Common myeloid progenitor, CD34-positive (primary cell): ENCODE measurements around the gene LBR.

ENCODE experiments used
- CTCF ChIA-PET: fragments of 350-600 bp; sonication (Branson Sonifier 250); formaldehyde crosslinking; loops from one replicate; lab custom pipeline; 2021; ENCODE audit warnings: antibody characterized with exemption; lab: Charles Lee
- POLR2A ChIA-PET: fragments of 350-600 bp; sonication (Branson Sonifier 250); formaldehyde crosslinking; loops from one replicate; lab custom pipeline; 2021; ENCODE audit warnings: antibody characterized with exemption; lab: Charles Lee
- DNase-seq, 3 donors: peaks; one replicate each; pipeline versions ENCODE4 v3.0.0 to v3.0.0-alpha.2; 2013
- H3K27ac ChIP-seq, 2 experiments: 1 replicate in 1 of 2; 2 replicates in 1 of 2; pipeline ENCODE4 v1.7.0; 2013; ENCODE audit warnings: inconsistent platforms in 2 of 2, low read length in 2 of 2, mild to moderate bottlenecking in 2 of 2, low read depth in 1 of 2, moderate library complexity in 1 of 2; ENCODE audit not compliant: severe bottlenecking in 2 of 2, insufficient read depth in 1 of 2, poor library complexity in 1 of 2
- H3K27me3 ChIP-seq, 5 experiments: replicated peaks in 2 of 5; 1 replicate in 3 of 5; 2 replicates in 2 of 5; pipeline versions ENCODE4 v1.6.1 to v1.7.0; 2013; ENCODE audit warnings: low read length in 4 of 5, mild to moderate bottlenecking in 2 of 5, moderate library complexity in 2 of 5, inconsistent platforms in 1 of 5; ENCODE audit not compliant: insufficient read depth in 5 of 5, control insufficient read depth in 4 of 5
- H3K36me3 ChIP-seq, 4 experiments: 1 replicate in 2 of 4; 2 replicates in 2 of 4; pipeline versions ENCODE4 v1.6.1 to v1.7.0; 2013; ENCODE audit warnings: low read length in 3 of 4, control low read depth in 1 of 4, mild to moderate bottlenecking in 1 of 4; ENCODE audit not compliant: control insufficient read depth in 4 of 4, insufficient read depth in 4 of 4
- H3K4me1 ChIP-seq, 4 experiments: 1 replicate in 3 of 4; 2 replicates in 1 of 4; pipeline versions ENCODE4 v1.6.1 to v1.7.1; 2013; ENCODE audit warnings: low read length in 3 of 4, mild to moderate bottlenecking in 3 of 4, control low read depth in 1 of 4, inconsistent platforms in 1 of 4, moderate library complexity in 1 of 4; ENCODE audit not compliant: control insufficient read depth in 4 of 4, insufficient read depth in 4 of 4; ENCODE audit errors: control extremely low read depth in 1 of 4
- H3K4me3 ChIP-seq, 7 experiments: 1 replicate in 4 of 7; 2 replicates in 3 of 7; pipeline versions ENCODE4 v1.5.1 to v1.7.0; 2013; ENCODE audit warnings: mild to moderate bottlenecking in 7 of 7, low read length in 6 of 7, moderate library complexity in 6 of 7, inconsistent platforms in 2 of 7, low read depth in 2 of 7, control low read depth in 1 of 7; ENCODE audit not compliant: insufficient read depth in 4 of 7, control insufficient read depth in 1 of 7; ENCODE audit errors: extremely low read depth in 1 of 7
- H3K9me3 ChIP-seq, 5 experiments: 1 replicate in 4 of 5; 2 replicates in 1 of 5; pipeline versions ENCODE4 v1.6.1 to v1.7.1; 2013; ENCODE audit warnings: low read length in 4 of 5, mild to moderate bottlenecking in 2 of 5, inconsistent platforms in 1 of 5, low read depth in 1 of 5, moderate library complexity in 1 of 5; ENCODE audit not compliant: control insufficient read depth in 4 of 5, insufficient read depth in 2 of 5; ENCODE audit errors: control extremely low read depth in 1 of 5
- WGBS: methylation state at CpG from one replicate; pipeline ENCODE4 v1.1.5; 2013; ENCODE audit not compliant: insufficient coverage; 5-methylcytosine and 5-hydroxymethylcytosine counted together

LBR gene

GRCh38 chr1:225454733-225455132 lies 26.9 kb upstream of the LBR start:
- CTCF ChIA-PET: interaction anchor here (0.6 to 1.5 kb wide), 5 partner anchors 10 to 322 kb away, joined by 3 to 4 read pairs (median 3); no protein-coding TSS in a partner anchor

GRCh38 chr1:225453797-225454648 lies 26.2 kb upstream of the LBR start:
- Histone ChIP-seq H3K36me3 (no peaks in the 10 kb centered on the region), H3K4me1 (peaks cover 0 to 12% (median 6%) of the 10 kb centered on the region in 4 experiments), H3K9me3 (no peaks in the 10 kb centered on the region), H3K27ac (no peak overlapping the region), H3K27me3 (no peaks in the 10 kb centered on the region), H3K4me3 (no peak overlapping the region)
- POLR2A ChIA-PET: no interaction called here
- CTCF ChIA-PET: interaction anchor here (0.6 to 1.5 kb wide), 5 partner anchors 9 to 323 kb away, joined by 3 to 4 read pairs (median 3); no protein-coding TSS in a partner anchor
- DNase-seq: no peak
- WGBS: 100% methylated on average over 4 of the region's 5 CpGs

More at GRCh38 chr1:225454733-225455132, 26.9 kb upstream of the LBR start:
- POLR2A ChIA-PET: no interaction called here
- Histone ChIP-seq H3K4me3 (no peak overlapping the region), H3K36me3 (no peaks in the 10 kb centered on the region), H3K27me3 (no peaks in the 10 kb centered on the region), H3K4me1 (peaks cover 0 to 12% (median 6%) of the 10 kb centered on the region in 4 experiments), H3K9me3 (no peaks in the 10 kb centered on the region), H3K27ac (no peak overlapping the region)
- no peak for DNase-seq
- WGBS: 100% methylated on average over 4 of the region's 5 CpGs

- H3K36me3 ChIP-seq: no peaks in the 10 kb centered on the region
- ChIA-PET POLR2A (no interaction called here), CTCF (interaction anchor here (1.5 to 12.4 kb wide), 2 partner anchors 9 to 20 kb away, joined by 5 to 136 read pairs; no protein-coding TSS in a partner anchor)
- DNase-seq: no peak
- no peaks in the 10 kb centered on the region for H3K27me3 ChIP-seq
- WGBS: 90% methylated on average over 24 of the region's 25 CpGs
- no peak overlapping the region for H3K27ac ChIP-seq
- no peaks in the 10 kb centered on the region for H3K9me3 ChIP-seq
- H3K4me3 ChIP-seq: no peak overlapping the region
- peaks cover 0 to 19% (median 14%) of the 10 kb centered on the region in 4 experiments for H3K4me1 ChIP-seq
These were observed 24.1 kb upstream of the LBR start for GRCh38 chr1:225451840-225452515.

GRCh38 chr1:225451340-225451739 lies 23.5 kb upstream of the LBR start:
- CTCF ChIA-PET: interaction anchor here (1.2 to 12.4 kb wide), 4 partner anchors 9 to 27 kb away, joined by 4 to 136 read pairs (median 6); no protein-coding TSS in a partner anchor
- WGBS: 94% methylated on average over 4 of the region's 6 CpGs
- Histone ChIP-seq H3K27ac (no peak overlapping the region), H3K4me3 (no peak overlapping the region), H3K9me3 (no peaks in the 10 kb centered on the region), H3K36me3 (no peaks in the 10 kb centered on the region), H3K4me1 (peaks cover under 1 to 25% (median 21%) of the 10 kb centered on the region in 4 experiments), H3K27me3 (no peaks in the 10 kb centered on the region)
- POLR2A ChIA-PET: interaction anchor here (1.0 kb wide), 1 partner anchor 26 kb away, joined by 3 read pairs; no protein-coding TSS in a partner anchor
- DNase-seq: peak in 1 of 3 donors; percentile 29

GRCh38 chr1:225450491-225451191 lies 22.8 kb upstream of the LBR start:
- peak in 2 of 3 donors; percentile 59 for DNase-seq
- H3K9me3 ChIP-seq: no peaks in the 10 kb centered on the region
- H3K4me1 ChIP-seq: peaks cover 7 to 32% (median 28%) of the 10 kb centered on the region in 4 experiments
- no peak overlapping the region for H3K4me3 ChIP-seq
- no peaks in the 10 kb centered on the region for H3K36me3 ChIP-seq
- CTCF ChIA-PET: interaction anchor here (0.9 to 12.4 kb wide), 7 partner anchors 9 to 37 kb away, joined by 3 to 136 read pairs (median 5); no protein-coding TSS in a partner anchor
- H3K27me3 ChIP-seq: no peaks in the 10 kb centered on the region
- POLR2A ChIA-PET: interaction anchor here (1.0 kb wide), 1 partner anchor 25 kb away, joined by 3 read pairs; no protein-coding TSS in a partner anchor
- H3K27ac ChIP-seq: no peak overlapping the region
- WGBS: 56% methylated on average over 8 of the region's 12 CpGs

- H3K4me1 ChIP-seq: peaks cover 13 to 39% (median 36%) of the 10 kb centered on the region in 4 experiments
- no peak overlapping the region for H3K27ac ChIP-seq
- WGBS: 98% methylated on average over 5 of the region's 5 CpGs
- no peak overlapping the region for H3K4me3 ChIP-seq
- no peaks in the 10 kb centered on the region for H3K36me3 ChIP-seq
- no peak for DNase-seq
- no peaks in the 10 kb centered on the region for H3K9me3 ChIP-seq
- no peaks in the 10 kb centered on the region for H3K27me3 ChIP-seq
- CTCF ChIA-PET: interaction anchor here (0.8 to 12.4 kb wide), 6 partner anchors 9 to 482 kb away, joined by 3 to 136 read pairs (median 4); no protein-coding TSS in a partner anchor
- POLR2A ChIA-PET: interaction anchor here (0.8 kb wide), 1 partner anchor 17 kb away, joined by 4 read pairs; no protein-coding TSS in a partner anchor
These were observed 21.9 kb upstream of the LBR start for GRCh38 chr1:225449774-225450173.
